Erythroblast (primary cell): ENCODE results near the gene EIF4E1B.
A peak's percentile ranks its signal among the peaks of the same experiment; 100 is the strongest.
"Not testable (repeated sequence)": the region's sequence is repeated elsewhere in the genome, so short reads cannot be mapped to it uniquely, and the experiment has no call there.

ENCODE experiments used
- DNase-seq, 2 experiments: peaks; one replicate each; lab custom pipeline; 2025; lab: John Stamatoyannopoulos, UW
- GATA1 ChIP-seq: IDR thresholded peaks from 2 replicates; pipeline ENCODE4 v1.6.1; 2011; ENCODE audit warnings: low read depth, mild to moderate bottlenecking, control low read depth, low read length, moderate library complexity
- POLR2A ChIP-seq: IDR thresholded peaks from 2 replicates; pipeline ENCODE4 v1.6.1; 2011; ENCODE audit warnings: mild to moderate bottlenecking, low read length

EIF4E1B gene

GRCh38 chr5:176629853-176630680 is at the start of gene EIF4E1B, which contains the start of gene SNCB:
EIF4E1B (plus strand) TSS chr5:176630675; CDS start chr5:176642788, 12,113 bp downstream.
SNCB (minus strand) TSS chr5:176630534; CDS start chr5:176629654, 880 bp downstream.
- DNase-seq = peak; percentile 48 to 52
- TF ChIP-seq POLR2A = no peak
- TF ChIP-seq GATA1 = no peak

- no peak for DNase-seq
- TF ChIP-seq GATA1 = no peak
- no peak for TF ChIP-seq POLR2A
These were observed 49.1 kb upstream of the EIF4E1B start for GRCh38 chr5:176581361-176581760.

- no peak for DNase-seq
- TF ChIP-seq GATA1 (no peak), POLR2A (no peak)
These were observed 47.4 kb upstream of the EIF4E1B start for GRCh38 chr5:176583076-176583475.

- TF ChIP-seq GATA1 = no peak
- TF ChIP-seq POLR2A = no peak
- DNase-seq = no peak
These were observed 43.1 kb upstream of the EIF4E1B start for GRCh38 chr5:176587398-176587797.

GRCh38 chr5:176588297-176588696 is 42.2 kb upstream of the EIF4E1B start:
- no peak for DNase-seq
- TF ChIP-seq POLR2A = no peak
- TF ChIP-seq GATA1 = no peak

- no peak for DNase-seq
- TF ChIP-seq GATA1 (no peak), POLR2A (no peak)
These were observed 41.3 kb upstream of the EIF4E1B start for GRCh38 chr5:176589039-176589769.

GRCh38 chr5:176590035-176590717 is 40.3 kb upstream of the EIF4E1B start:
- no peak for DNase-seq

GRCh38 chr5:176591667-176592066 is 38.8 kb upstream of the EIF4E1B start:
- not testable (repeated sequence) for DNase-seq

More at GRCh38 chr5:176590035-176590717, 40.3 kb upstream of the EIF4E1B start:
- TF ChIP-seq POLR2A (no peak), GATA1 (no peak)

GRCh38 chr5:176592573-176592972 is 37.9 kb upstream of the EIF4E1B start:
- no peak for TF ChIP-seq GATA1
- no peak for TF ChIP-seq POLR2A
- DNase-seq = no peak

GRCh38 chr5:176593273-176593869 is 37.1 kb upstream of the EIF4E1B start:
- DNase-seq = no peak
- TF ChIP-seq GATA1 (no peak), POLR2A (no peak)

- TF ChIP-seq GATA1 (no peak), POLR2A (no peak)
These were observed 35.9 kb upstream of the EIF4E1B start for GRCh38 chr5:176594554-176594953.

GRCh38 chr5:176595386-176595943 is 35.0 kb upstream of the EIF4E1B start:
- no peak for DNase-seq
- TF ChIP-seq GATA1 (no peak), POLR2A (no peak)

More at GRCh38 chr5:176594554-176594953, 35.9 kb upstream of the EIF4E1B start:
- no peak for DNase-seq

- no peak for DNase-seq
These were observed 34.3 kb upstream of the EIF4E1B start for GRCh38 chr5:176596069-176596644.

More at GRCh38 chr5:176596069-176596644, 34.3 kb upstream of the EIF4E1B start:
- no peak for TF ChIP-seq POLR2A
- no peak for TF ChIP-seq GATA1
